Calu3 (cell line): ENCODE results near the gene USH2A. TPM values are rescaled to one million over a fixed set of nuclear protein-coding genes. Genes with fewer than 3 reads are reported as not detected.

Experiments
- BruUV-seq: library from RNA; stranded (reverse); fragments of 400-500 nt; replicated peaks from 2 replicates; lab custom pipeline; 2021; lab: Mats Ljungman, UMichigan
- CTCF ChIA-PET: fragments of 300-600 bp; sonication (Branson Sonifier 250); formaldehyde crosslinking; loops from one replicate; lab custom pipeline; 2022; ENCODE audit warnings: antibody characterized with exemption; lab: Charles Lee
- DNase-seq: peaks from one replicate; pipeline ENCODE4 v3.0.0; 2022
- H3K27ac Mint-ChIP-seq: one replicate; pipeline ENCODE4 v1.8.0; 2022; ENCODE audit warnings: mixed read lengths; ENCODE audit not compliant: unreplicated experiment
- H3K27me3 Mint-ChIP-seq: one replicate; pipeline ENCODE4 v1.8.0; 2022; ENCODE audit warnings: mixed read lengths; ENCODE audit not compliant: unreplicated experiment
- H3K36me3 Mint-ChIP-seq: one replicate; pipeline ENCODE4 v1.8.0; 2022; ENCODE audit warnings: mild to moderate bottlenecking, moderate library complexity, mixed read lengths; ENCODE audit not compliant: insufficient read depth, unreplicated experiment
- H3K4me1 Mint-ChIP-seq: one replicate; pipeline ENCODE4 v1.8.0; 2022; ENCODE audit warnings: mild to moderate bottlenecking, low read depth, mixed read lengths; ENCODE audit not compliant: unreplicated experiment
- H3K4me3 Mint-ChIP-seq: one replicate; pipeline ENCODE4 v1.8.0; 2022; ENCODE audit warnings: mild to moderate bottlenecking, low read depth, moderate library complexity, mixed read lengths; ENCODE audit not compliant: unreplicated experiment
- H3K9me3 Mint-ChIP-seq: one replicate; pipeline ENCODE4 v1.8.0; 2022; ENCODE audit warnings: low read depth, mixed read lengths; ENCODE audit not compliant: unreplicated experiment
- CTCF ChIP-seq: fragments of 200-600 bp; IDR thresholded peaks from one replicate; pipeline ENCODE4 v1.8.0; 2022; ENCODE audit warnings: antibody characterized with exemption; ENCODE audit not compliant: unreplicated experiment
- intact Hi-C: fragments of 100-400 bp; cut with micrococcal nuclease; formaldehyde crosslinking; loops from one replicate; pipeline ENCODE4 v1.10.0; 2022; ENCODE audit not compliant: unreplicated experiment
- total RNA-seq: library from RNA; stranded (reverse); gene quantifications from 2 replicates; pipeline ENCODE4 v1.2.3, GENCODE V29; 2022

USH2A gene
- total RNA-seq, 1 experiment from 2014 or later, result not detected

- intact Hi-C loops, result no loop called here
- Mint-ChIP-seq H3K4me1 (peaks cover 5% of the 10 kb centered on the region), H3K9me3 (no peaks in the 10 kb centered on the region), H3K4me3 (no peak overlapping the region), H3K27me3 (no peaks in the 10 kb centered on the region), H3K27ac (no peak overlapping the region), H3K36me3 (peaks cover 8% of the 10 kb centered on the region)
- CTCF ChIA-PET, result no interaction called here
- no peak for TF ChIP-seq CTCF
- BruUV-seq, result no TSS peak
- DNase-seq, result no peak
Observed at GRCh38 chr1:215631040-215631439, 792.2 kb downstream of the USH2A start.

- Mint-ChIP-seq H3K4me3 (no peak overlapping the region), H3K9me3 (no peaks in the 10 kb centered on the region), H3K27me3 (no peaks in the 10 kb centered on the region), H3K27ac (no peak overlapping the region), H3K36me3 (peaks cover 5% of the 10 kb centered on the region), H3K4me1 (no peaks in the 10 kb centered on the region)
- no peak for TF ChIP-seq CTCF
- no peak for DNase-seq
- CTCF ChIA-PET, result interaction anchor here (0.6 kb wide), 1 partner anchor 1106 kb away, joined by 4 read pairs; no protein-coding TSS in a partner anchor
- no TSS peak for BruUV-seq
- intact Hi-C loops, result no loop called here
Observed at GRCh38 chr1:215625949-215626348, 797.3 kb downstream of the USH2A start.

- TF ChIP-seq CTCF, result no peak
- Mint-ChIP-seq H3K27ac (no peak overlapping the region), H3K4me1 (no peaks in the 10 kb centered on the region), H3K36me3 (peaks cover 10% of the 10 kb centered on the region), H3K4me3 (no peak overlapping the region), H3K9me3 (no peaks in the 10 kb centered on the region), H3K27me3 (no peaks in the 10 kb centered on the region)
- CTCF ChIA-PET, result no interaction called here
- intact Hi-C loops, result no loop called here
- DNase-seq, result no peak
- BruUV-seq, result no TSS peak
Observed at GRCh38 chr1:215623162-215623561, 800.1 kb downstream of the USH2A start.

- CTCF ChIA-PET, result interaction anchor here (0.6 kb wide), 1 partner anchor 15 kb away, joined by 3 read pairs; no protein-coding TSS in a partner anchor
- no peak for DNase-seq
- BruUV-seq, result no TSS peak
- no peak overlapping the region for H3K27ac Mint-ChIP-seq
- no peaks in the 10 kb centered on the region for H3K4me1 Mint-ChIP-seq
- intact Hi-C loops, result no loop called here
- peaks cover 25% of the 10 kb centered on the region for H3K36me3 Mint-ChIP-seq
- no peak for TF ChIP-seq CTCF
- peaks cover 4% of the 10 kb centered on the region for H3K9me3 Mint-ChIP-seq
- H3K27me3 Mint-ChIP-seq, result no peaks in the 10 kb centered on the region
- no peak overlapping the region for H3K4me3 Mint-ChIP-seq
Observed at GRCh38 chr1:215617979-215618378, 805.3 kb downstream of the USH2A start.
